Skeletal muscle satellite cell (primary cell): ENCODE measurements around the gene CYFIP1. TPM values are rescaled to one million over a fixed set of nuclear protein-coding genes. Genes with fewer than 3 reads are reported as not detected.
"Not testable (repeated sequence)": the region's sequence is repeated elsewhere in the genome, so short reads cannot be mapped to it uniquely, and the experiment has no call there.

Experiments used
- H3K27me3 ChIP-seq: 2 replicates; pipeline ENCODE4 v1.7.0; 2013; ENCODE audit warnings: low read length; ENCODE audit not compliant: control insufficient read depth, insufficient read depth
- H3K36me3 ChIP-seq: 2 replicates; pipeline ENCODE4 v1.7.0; 2013; ENCODE audit warnings: mild to moderate bottlenecking, control low read depth, low read length; ENCODE audit not compliant: insufficient read depth
- H3K4me1 ChIP-seq: 2 replicates; pipeline ENCODE4 v1.7.0; 2013; ENCODE audit warnings: low read length; ENCODE audit not compliant: control insufficient read depth, insufficient read depth
- H3K4me2 ChIP-seq: 2 replicates; pipeline ENCODE4 v1.7.0; 2013; ENCODE audit warnings: mild to moderate bottlenecking, low read length
- H3K4me3 ChIP-seq: 2 replicates; pipeline ENCODE4 v1.7.0; 2013; ENCODE audit warnings: low read length
- H3K9ac ChIP-seq: 2 replicates; pipeline ENCODE4 v1.7.0; 2013; ENCODE audit warnings: mild to moderate bottlenecking, low read depth, low read length, moderate library complexity
- H3K9me3 ChIP-seq: replicated peaks from 2 replicates; pipeline ENCODE4 v1.7.0; 2013; ENCODE audit warnings: mild to moderate bottlenecking, control low read depth, low read length
- total RNA-seq: library from RNA; depleted of rRNA; stranded (reverse); fragments of >200 nt; gene quantifications from 2 replicates; pipeline ENCODE4 v1.2.3, GENCODE V29; 2012; rRNA removed

CYFIP1 gene
- total RNA-seq: 69.7 and 87.7 TPM in 2 replicates

DNA sequence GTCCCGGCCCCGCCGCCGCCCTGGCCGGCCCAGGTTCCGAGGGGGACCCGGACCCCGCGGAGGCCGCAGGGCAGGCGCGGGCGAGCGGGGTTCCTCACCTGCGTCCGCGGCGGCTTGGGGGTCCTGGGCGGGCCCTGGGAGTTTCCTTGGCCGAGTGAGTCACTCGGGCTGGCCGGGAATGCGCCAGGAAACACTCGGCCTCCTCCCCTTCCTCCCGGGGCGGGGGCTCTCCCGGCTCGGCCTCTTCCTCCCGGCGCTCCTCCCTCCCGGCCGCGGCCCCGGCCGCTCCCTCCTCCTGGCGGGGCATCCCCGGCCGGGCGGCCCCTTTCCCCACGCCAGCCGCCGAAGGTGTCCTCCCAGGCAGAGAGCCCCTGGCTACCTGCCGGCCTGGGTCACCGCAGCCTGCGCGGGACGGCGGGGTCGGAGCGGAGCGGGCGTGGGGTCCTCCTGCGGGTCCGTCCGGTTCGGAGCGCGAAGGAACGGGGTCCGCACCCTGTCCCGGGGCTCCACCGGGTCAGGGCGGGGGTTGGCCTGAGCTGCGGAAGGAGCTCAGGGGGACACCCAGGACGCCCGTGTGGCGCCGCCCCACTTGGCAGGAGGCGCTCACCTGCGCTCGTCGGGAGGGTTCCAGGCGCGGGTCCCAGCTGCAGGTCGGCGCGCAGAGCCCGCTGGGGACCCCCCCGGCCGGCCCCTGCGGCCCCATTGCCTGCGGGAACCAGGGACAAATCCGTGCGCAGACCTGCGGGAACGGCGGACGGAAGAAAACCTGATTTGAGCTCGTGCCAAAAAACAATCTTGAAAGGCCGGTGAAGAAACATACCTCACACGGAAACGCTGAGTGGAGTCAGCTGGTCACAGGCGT lies at the start of gene CYFIP1:
TSS of gene CYFIP1 (minus strand) at position 180 of the 862 bp plus-strand sequence. CDS start 33,083 bp downstream, outside the sequence.
- H3K36me3 ChIP-seq: no peaks in the 10 kb centered on the region
- peak within 1 kb of the TSS; percentile 75 for H3K9ac ChIP-seq
- peak within 1 kb of the TSS; percentile 94 for H3K4me2 ChIP-seq

DNA sequence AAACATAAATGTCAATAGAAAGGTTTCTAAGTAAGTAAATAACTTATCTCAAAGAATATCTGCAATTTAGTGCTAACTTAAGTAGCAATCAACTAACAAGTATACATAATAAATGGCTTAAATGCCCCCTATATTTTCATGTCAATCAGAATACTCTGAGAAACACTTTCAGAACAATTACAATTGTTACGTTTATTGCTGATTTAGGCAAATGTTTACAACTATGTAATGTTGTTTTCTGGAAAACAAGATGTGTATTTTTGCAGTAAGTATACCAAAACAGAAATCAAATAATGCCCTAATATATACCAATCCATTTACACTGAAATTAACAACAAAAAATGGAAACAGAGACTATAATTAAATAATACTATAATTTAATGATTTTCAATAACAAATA lies 46.0 kb upstream of the CYFIP1 start:
- Histone ChIP-seq H3K9me3 (no peaks in the 10 kb centered on the region), H3K9ac (no peak overlapping the region), H3K4me1 (no peaks in the 10 kb centered on the region), H3K36me3 (peaks cover 73% of the 10 kb centered on the region), H3K27me3 (no peaks in the 10 kb centered on the region), H3K4me2 (no peak overlapping the region), H3K4me3 (no peak overlapping the region)

More for the DNA sequence above, at the start of gene CYFIP1:
- Histone ChIP-seq H3K4me1 (peaks cover 10% of the 10 kb centered on the region), H3K9me3 (no peaks in the 10 kb centered on the region), H3K27me3 (no peaks in the 10 kb centered on the region), H3K4me3 (peak within 1 kb of the TSS; percentile 75)

DNA sequence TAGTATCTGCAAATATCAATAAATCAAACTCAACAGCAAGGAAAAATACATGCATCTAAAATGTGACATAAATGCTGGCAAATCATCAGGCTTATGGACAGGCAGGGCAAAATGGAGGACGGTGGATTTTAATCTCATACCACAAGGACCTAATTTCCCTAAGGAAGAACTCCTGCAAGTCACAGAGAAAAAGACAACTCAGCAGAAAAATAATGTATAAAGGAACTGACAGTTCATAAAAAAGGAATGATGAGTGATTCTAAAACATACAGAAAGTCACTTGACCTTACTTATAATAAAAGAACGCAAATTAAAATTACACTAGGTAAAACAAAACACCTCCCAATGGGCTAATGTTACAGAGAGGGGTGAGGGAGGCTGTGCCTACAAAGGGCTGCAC lies 42.0 kb upstream of the CYFIP1 start:
- no peak overlapping the region for H3K4me3 ChIP-seq
- H3K36me3 ChIP-seq: peaks cover 68% of the 10 kb centered on the region
- no peak overlapping the region for H3K9ac ChIP-seq

DNA sequence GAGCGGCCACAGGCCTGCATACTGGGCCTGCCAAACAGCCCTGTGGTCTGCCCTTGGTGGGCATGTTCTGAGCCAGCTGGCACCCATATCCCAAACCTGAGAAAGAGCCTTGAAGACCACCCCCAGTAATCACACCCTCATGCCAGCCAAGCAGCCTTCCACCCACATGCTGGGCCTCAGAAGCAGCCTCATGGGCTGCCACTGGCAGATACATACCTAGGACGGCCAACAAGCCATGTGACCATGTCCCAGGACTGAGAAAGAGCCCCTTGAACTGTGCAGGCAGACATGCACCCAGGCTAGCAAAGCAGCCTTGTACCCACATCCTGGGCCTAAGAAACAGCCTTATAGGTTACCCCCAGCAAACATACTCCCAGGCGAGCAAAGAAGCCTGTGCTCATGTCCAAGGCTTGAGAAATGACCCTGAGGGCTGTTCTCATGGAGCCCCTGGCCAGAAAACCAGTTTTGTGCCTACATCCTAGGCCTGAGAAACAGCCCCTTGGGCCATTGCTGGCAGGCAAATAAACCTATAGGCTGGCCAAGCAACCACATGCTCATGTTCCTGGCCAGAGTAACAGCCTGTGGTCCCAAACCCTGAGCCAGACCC lies 34.3 kb upstream of the CYFIP1 start:
- peaks cover 76% of the 10 kb centered on the region for H3K36me3 ChIP-seq
- H3K4me1 ChIP-seq: no peaks in the 10 kb centered on the region
- H3K9ac ChIP-seq: no peak overlapping the region
- no peaks in the 10 kb centered on the region for H3K9me3 ChIP-seq
- no peak overlapping the region for H3K4me2 ChIP-seq
- no peaks in the 10 kb centered on the region for H3K27me3 ChIP-seq
- no peak overlapping the region for H3K4me3 ChIP-seq

More for the DNA sequence above, 42.0 kb upstream of the CYFIP1 start:
- H3K4me2 ChIP-seq: no peak overlapping the region
- H3K27me3 ChIP-seq: no peaks in the 10 kb centered on the region
- H3K9me3 ChIP-seq: no peaks in the 10 kb centered on the region
- H3K4me1 ChIP-seq: no peaks in the 10 kb centered on the region

DNA sequence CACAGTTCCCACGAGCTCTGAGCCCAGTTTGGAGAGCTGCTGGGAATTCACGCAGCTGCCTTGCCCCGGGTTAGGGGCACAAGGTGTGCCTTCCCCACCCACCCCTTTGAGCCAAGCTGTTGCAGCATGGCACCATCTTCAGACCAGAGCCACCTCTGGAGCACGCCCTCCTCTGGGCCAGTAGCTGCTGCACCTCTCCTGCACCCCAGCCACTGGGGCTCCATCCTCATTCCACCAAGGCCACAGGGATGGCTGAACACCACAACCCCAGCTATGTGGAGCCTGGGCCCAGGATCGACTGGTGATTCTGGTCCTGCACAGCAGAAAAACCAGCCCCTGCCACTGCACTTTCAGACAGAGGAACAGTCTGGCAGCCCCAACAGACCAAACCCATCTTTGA lies 33.5 kb upstream of the CYFIP1 start:
- H3K9me3 ChIP-seq: no peaks in the 10 kb centered on the region
- no peak overlapping the region for H3K4me2 ChIP-seq
- H3K27me3 ChIP-seq: no peaks in the 10 kb centered on the region
- H3K4me1 ChIP-seq: no peaks in the 10 kb centered on the region
- peaks cover 72% of the 10 kb centered on the region for H3K36me3 ChIP-seq
- no peak overlapping the region for H3K9ac ChIP-seq
- no peak overlapping the region for H3K4me3 ChIP-seq

DNA sequence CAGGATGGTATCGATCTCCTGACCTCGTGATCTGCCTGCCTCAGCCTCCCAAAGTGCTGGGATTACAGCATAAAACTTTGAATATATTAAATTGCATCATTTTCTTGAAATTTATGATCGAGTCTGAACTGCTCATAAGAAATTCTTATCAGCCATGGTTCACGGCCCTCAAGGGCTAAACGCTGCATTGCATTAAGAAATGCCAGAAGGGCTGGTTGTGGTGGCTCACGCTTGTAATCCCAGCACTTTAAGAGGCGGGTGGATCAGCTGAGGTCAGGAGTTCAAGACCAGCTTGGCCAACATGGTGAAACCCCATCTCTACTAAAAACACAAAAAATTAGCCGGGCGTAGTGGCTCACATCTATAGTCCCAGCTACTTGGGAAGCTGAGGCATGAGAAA lies 32.4 kb upstream of the CYFIP1 start:
- peaks cover 71% of the 10 kb centered on the region for H3K36me3 ChIP-seq
- not testable (repeated sequence) for H3K4me3 ChIP-seq, H3K4me1 ChIP-seq

DNA sequence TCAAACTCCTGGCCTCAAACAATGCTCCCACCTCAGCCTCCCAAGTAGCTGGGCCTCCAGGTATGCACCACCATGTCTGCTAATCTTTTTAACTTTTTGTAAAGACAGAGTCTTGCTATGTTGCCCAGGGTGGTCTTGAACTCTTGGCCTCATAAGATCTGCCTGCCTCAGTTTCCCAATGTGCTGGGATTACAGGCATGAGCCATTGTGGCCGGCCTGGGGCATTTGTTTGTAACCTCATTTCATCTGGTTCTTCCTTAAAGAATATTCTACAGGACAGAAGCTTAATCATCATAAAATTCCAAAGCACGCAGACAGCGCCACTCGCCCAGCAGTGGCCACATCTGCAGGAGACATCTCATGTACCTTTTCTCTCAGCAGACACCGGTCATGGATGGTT lies 23.6 kb upstream of the CYFIP1 start:
- Histone ChIP-seq H3K9me3 (no peaks in the 10 kb centered on the region), H3K4me3 (no peak overlapping the region), H3K9ac (no peak overlapping the region), H3K36me3 (peaks cover 71% of the 10 kb centered on the region), H3K4me2 (no peak overlapping the region), H3K27me3 (no peaks in the 10 kb centered on the region), H3K4me1 (no peaks in the 10 kb centered on the region)

More for the DNA sequence above, 32.4 kb upstream of the CYFIP1 start:
- not testable (repeated sequence) for H3K9ac ChIP-seq, H3K4me2 ChIP-seq, H3K9me3 ChIP-seq, H3K27me3 ChIP-seq

DNA sequence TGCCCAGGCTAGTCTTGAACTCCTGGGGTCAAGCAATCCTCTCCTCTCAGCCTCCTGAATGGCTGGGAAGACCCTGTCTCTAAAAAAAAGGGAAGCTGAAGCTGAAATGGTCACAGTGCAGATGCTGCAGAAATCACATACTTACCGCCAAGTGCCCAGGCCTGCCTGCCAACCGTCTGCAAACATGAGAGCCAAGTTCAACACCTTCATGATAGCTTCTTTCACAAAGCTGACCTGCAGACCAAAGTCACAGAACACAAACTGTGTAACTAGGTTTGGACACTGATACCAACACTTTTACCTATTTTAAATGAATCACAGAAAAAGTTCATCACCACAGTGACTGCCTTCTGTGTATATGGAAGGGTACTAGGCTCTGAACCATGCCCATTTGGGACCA lies 22.8 kb upstream of the CYFIP1 start:
- H3K4me1 ChIP-seq: no peaks in the 10 kb centered on the region
- peaks cover 72% of the 10 kb centered on the region for H3K36me3 ChIP-seq

DNA sequence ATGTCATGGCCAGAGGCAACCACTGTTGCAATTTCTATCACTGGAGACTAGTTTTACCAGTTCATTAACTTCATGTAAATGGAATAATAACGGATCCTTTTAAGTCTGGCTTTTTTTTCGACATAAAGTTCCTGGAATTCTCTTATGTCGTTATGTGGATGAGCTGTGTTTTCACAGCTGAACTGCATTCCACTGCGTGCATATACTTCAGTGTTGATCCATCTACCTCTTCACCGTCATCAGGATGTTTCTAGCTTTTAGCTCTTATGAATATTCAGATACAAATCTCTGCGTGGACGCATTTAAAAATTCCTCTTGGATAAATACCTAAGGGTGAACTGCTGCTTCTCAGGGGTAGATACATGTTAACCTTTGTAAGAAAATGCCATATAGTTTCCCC lies 15.6 kb upstream of the CYFIP1 start:
- Histone ChIP-seq H3K27me3 (no peaks in the 10 kb centered on the region), H3K36me3 (peaks cover 26% of the 10 kb centered on the region), H3K9ac (no peak overlapping the region), H3K4me1 (no peaks in the 10 kb centered on the region), H3K4me2 (no peak overlapping the region), H3K9me3 (no peaks in the 10 kb centered on the region), H3K4me3 (no peak overlapping the region)

More for the DNA sequence above, 22.8 kb upstream of the CYFIP1 start:
- H3K9ac ChIP-seq: no peak overlapping the region
- H3K27me3 ChIP-seq: no peaks in the 10 kb centered on the region
- H3K4me2 ChIP-seq: no peak overlapping the region
- no peaks in the 10 kb centered on the region for H3K9me3 ChIP-seq
- no peak overlapping the region for H3K4me3 ChIP-seq

DNA sequence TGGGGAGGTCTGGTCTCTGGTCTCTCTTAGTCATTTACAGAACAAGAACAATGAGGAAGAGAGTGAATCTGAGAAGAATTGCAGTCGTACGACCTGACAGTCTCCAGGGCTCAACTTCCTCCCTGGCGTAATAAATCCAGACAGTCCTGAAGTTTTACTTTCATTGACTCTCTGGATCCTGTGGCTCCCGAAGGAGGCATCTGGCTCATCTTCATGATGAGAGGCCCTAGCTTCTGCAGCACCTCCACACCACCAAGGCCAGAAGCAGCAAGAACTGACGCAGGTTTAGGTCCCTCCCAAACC lies 11.8 kb upstream of the CYFIP1 start:
- Histone ChIP-seq H3K36me3 (peaks cover 5% of the 10 kb centered on the region), H3K4me2 (no peak overlapping the region), H3K4me1 (no peaks in the 10 kb centered on the region), H3K9ac (no peak overlapping the region), H3K4me3 (no peak overlapping the region), H3K9me3 (no peaks in the 10 kb centered on the region), H3K27me3 (no peaks in the 10 kb centered on the region)

DNA sequence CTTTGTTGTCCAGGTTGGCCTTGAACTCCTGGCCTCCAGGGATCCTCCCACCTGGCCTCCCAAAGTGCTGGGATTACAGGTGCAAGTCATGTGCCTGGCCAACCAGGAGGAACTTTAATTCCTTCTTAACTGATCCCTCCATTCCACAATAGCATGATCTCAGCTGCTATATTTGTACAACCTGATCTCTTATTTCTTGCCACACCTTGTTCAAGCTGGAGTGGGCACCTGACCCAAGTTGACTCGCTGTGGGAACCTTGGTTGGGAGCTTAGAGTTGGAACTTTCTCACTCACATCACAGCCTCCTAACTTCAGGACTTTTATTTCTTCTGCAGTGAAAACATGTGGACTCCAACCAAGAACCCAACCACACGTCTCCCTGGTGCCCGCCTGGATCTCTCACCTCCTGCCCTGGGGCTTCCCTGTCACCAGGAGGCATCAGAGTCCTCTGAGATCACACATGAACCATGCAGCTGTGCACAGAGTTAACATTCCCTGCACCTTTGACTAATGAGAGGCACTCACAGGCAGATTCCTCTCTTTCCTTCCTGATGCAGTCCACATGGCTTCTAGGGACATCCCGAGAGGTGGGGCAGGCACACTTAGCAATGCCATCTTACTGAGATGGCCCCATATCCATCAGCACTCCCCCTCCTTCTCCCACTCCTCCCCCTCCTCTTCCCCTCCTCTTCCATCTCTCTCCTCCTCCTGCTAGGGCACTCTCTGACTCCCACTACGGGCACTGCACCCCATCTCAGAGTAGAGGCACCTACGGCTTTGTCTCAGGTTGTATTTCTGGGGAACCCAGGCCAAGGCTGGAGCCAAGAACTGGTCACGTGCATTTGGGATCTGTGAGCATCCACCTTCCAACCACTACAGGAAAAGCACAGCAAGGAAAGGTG lies 9.7 kb upstream of the CYFIP1 start:
- no peaks in the 10 kb centered on the region for H3K4me1 ChIP-seq
- H3K9me3 ChIP-seq: no peaks in the 10 kb centered on the region
- no peak overlapping the region for H3K9ac ChIP-seq
- H3K4me2 ChIP-seq: no peak overlapping the region
- H3K4me3 ChIP-seq: no peak overlapping the region
- peaks cover 5% of the 10 kb centered on the region for H3K36me3 ChIP-seq
- no peaks in the 10 kb centered on the region for H3K27me3 ChIP-seq
